ENCODE results near the gene MRI1.

MRI1 gene

DNA sequence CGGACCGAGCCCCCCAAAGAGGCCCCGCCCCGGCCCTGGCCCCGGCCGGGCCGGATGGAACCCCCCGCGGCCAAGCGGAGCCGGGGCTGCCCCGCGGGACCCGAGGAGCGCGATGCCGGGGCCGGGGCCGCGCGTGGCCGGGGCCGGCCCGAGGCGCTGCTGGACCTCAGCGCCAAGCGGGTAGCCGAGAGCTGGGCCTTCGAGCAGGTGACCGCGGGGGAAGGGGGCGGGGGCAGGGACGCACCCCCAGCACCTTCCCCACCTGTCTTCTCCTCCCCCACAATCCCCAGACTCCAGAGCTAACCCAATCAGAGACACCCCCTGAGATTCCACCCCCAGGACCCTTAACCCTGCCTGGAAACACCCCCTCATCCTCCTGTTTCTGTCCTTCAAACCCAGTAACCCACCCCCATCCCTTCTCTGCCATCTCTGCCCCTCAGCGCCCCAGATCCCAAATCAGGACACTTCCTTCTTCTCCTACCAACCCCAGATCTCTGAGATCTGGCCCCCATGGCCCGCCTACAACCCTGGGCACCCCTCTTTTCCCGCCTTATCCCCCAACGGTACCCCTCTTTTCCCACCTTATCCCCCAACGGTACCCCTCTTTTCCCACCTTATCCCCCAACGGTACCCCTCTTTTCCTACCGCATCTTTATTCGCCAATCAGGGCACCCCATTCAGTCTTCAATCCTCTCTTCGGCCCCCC is 31.4 kb downstream of the MRI1 start:
- no peak for DNase-seq

- no peak for DNase-seq
Observed at GRCh38 chr19:13796301-13797057, 32.2 kb downstream of the MRI1 start.

DNA sequence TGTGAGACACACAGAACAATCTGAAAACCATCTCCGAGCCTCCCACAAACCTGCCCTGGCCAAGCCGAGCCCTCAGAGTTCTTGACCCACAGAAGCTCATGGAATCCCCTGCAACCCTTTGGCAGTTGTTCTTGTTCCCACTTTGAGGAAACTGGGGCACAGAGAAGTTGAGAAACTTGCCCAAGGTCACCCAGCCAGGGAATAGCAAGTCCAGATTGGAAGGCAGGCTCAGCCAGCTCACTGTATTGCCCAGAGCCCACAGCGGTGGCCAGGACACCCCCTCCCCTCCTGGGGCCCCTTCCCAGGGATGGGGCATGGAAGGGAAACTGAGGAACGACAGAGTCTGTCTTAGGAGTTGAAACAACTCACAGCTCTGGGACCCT is 32.7 kb downstream of the MRI1 start:
- DNase-seq = no peak

DNA sequence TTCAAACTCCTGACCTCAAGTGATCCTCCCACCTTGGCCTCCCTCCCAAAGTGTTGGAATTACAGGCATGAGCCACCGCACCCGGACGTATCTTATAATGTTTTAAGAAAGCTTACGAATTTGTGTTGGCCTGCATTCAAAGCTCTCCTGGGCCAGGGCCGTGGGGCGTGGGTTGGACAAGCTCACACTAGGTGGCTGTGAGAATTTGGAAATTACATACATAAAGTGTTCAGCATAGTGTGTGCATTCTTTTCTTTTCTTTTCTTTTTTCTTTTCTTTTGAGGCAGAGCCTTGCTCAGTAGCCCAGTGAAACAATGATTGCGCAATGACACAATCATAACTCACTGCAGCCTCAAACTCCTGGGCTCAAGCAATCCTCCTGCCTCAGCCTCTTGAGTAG is 33.5 kb downstream of the MRI1 start:
- no peak for DNase-seq

DNA sequence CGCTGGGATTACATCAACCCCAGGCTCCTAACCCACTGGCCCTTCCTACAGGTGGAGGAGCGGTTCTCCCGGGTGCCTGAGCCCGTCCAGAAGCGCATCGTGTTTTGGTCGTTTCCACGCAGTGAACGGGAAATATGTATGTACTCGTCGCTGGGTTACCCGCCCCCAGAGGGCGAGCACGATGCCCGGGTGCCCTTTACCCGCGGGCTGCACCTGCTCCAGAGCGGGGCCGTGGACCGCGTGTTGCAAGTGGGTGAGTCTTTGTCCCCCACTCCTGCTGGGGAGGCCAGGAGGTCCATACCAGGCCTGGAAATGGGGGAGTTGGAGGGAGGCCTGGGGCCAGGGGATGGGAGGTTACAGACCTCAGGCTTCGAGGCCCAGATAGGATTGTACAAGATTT is 35.3 kb downstream of the MRI1 start:
- no peak for DNase-seq

- DNase-seq = no peak
Observed at GRCh38 chr19:13803038-13803437, 38.7 kb downstream of the MRI1 start.

DNA sequence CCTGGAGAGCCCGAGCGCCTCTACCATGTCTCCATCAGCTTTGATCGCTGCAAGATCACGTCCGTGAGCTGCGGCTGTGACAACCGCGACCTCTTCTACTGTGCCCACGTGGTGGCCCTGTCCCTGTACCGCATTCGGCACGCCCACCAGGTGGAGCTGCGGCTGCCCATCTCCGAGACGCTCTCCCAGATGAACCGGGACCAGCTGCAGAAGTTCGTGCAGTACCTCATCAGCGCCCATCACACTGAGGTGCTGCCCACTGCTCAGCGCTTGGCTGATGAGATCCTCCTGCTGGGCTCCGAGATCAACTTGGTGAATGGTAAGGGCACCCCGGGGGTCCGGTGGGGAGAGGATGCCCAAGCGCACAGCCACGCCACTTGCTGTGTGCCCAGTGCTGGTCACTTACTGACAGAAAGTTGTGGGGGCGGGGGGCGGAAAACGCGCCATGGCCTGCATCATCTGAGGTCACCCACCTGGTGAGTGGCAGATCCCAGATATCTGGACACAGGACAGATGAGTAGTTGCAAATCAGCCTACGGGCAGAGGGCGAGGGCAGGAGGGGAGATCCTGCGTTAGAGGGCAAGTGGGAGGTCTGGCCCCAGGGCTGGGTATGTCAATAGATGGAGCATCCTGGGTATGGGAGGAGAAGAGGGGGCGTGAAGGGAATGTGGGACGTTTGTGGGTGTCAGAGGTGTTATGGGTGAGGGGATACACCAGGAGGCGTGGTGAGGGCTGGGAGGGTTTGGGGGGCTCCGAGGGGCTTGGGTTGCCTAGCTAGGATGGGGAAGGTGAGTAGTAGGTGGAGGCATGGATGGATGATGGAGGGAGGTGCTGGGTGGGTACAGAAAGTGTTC is 40.7 kb downstream of the MRI1 start:
- DNase-seq = no peak

GRCh38 chr19:13806728-13807127 is 42.4 kb downstream of the MRI1 start:
- DNase-seq = no peak

DNA sequence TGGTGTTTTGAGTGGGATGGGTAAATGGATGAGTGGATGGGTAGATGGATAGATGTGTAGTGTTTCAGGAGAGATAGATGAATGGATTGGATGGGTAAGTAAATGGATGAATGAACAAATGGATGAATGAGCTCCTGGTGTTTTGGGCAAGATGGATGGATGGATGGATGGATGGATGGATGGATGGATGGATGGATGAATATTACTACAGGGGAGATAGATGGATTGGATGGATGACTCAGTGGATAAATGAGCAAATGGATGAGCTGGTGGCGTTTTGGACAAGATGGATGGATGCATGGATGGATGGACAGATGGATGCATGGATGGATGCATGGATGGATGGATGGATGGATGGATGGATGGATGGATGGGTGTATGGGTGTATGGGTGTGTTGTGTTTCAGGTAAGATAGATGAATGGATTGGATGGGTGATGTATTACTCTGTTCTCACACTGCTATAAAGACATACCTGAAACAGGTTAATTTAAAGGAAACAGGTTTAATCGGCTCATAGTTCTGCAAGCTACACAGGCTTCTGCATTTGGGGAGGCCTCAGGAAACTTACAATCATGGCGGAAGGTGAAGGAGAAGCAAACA is 43.2 kb downstream of the MRI1 start:
- DNase-seq = no peak

GRCh38 chr19:13808856-13809255 is 44.5 kb downstream of the MRI1 start:
- no peak for DNase-seq

DNA sequence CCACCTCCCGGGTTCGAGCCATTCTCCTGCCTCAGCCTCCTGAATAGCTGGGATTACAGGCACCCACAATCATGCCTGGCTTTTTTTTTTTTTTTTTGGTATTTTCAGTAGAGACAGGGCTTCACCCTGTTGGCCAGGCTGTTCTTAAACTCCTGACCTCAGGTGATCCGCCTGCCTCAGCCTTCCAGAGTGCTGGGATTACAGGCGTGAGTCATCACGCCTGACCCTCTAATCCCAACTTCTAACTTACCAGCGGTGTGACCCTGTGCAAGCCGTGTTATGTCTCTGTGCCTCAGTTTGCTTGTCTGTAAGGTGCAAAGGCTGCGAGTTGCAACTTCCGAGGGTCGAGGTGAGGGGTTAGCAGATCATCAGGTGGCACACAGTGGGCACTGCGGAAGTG is 48.2 kb downstream of the MRI1 start:
- no peak for DNase-seq

DNA sequence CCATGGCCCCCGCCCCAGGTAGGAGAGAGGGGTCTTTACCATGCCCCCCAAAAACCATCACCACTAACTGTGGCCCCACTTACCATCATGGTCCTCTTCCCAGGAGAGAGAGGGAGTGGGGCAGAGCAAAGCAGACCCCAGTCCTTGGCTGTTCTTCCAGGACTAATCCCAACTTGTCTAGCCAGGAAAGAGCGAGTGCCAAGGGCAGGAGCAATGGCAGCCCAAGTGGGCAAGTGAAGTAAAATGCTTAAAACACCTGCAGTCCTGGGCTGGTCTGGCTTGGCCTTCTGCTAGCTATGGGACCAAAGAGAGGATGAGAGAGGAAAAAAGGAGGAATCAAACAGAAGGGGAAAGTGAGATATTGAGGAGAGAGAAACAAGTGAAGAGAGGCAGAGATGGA is 48.8 kb downstream of the MRI1 start:
- no peak for DNase-seq

DNA sequence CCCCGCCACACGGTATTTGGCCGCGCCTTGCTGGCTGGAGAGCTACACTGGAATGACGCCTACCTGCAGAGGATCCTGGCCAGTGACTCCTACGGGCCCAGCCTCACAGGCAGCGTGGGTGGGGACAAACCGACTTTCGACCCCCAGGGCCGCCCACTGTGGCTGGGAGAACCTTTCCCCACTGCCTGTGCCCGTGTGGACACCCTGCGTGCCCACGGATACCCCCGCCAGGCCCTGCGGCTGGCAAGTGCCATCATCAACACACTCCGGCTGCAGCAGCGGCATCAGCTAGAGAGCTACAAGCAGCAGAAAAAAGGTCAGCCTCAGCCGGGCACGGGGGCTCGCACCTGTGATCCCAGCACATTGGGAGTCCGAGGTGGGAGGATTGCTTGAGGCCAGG is 50.2 kb downstream of the MRI1 start:
- DNase-seq = no peak

- DNase-seq = peak; percentile 42
Observed at GRCh38 chr19:13817018-13817614, 52.8 kb downstream of the MRI1 start.

DNA sequence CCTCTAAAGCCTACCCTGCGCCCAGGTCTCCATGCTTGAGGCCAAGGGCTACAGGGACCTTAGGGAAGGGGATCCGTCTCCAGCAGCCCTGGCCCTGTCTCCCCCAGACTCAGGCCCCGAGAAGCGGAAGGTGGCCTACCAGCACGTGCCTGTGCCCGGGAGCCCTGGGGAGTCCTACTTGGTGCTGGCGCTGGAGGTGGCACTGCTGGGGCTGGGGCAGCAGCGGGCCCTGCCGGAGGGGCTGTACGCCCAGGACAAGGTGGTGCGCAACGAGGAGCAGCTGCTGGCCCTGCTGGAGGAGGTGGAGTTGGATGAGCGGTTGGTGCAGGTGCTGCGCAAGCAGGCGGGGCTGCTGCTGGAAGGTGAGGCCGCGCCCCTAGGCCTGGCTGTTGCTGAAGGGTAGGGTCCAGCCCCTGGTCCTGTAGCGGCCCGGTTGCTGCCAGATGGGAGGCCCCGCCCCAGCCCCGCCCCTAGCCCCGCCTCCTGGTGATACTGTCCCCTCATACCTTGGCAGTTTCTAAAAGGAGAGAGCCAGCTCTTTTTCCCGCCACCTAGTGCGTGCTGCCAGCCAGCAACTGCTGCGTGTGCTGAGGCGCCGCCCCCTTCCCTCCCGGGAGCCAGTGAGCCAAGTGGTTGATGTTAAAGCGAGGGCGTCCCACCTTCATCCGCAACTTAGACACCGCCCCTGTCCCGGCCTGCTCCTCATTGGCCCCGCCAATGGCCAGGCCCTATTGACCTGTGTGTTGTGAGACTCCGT is 53.5 kb downstream of the MRI1 start:
- peak; percentile 66 for DNase-seq

- DNase-seq = no peak
Observed at GRCh38 chr19:13819238-13819637, 54.9 kb downstream of the MRI1 start.

GRCh38 chr19:13821292-13821691 is 57.0 kb downstream of the MRI1 start:
- DNase-seq = no peak

- DNase-seq = no peak
Observed at GRCh38 chr19:13823256-13823655, 58.9 kb downstream of the MRI1 start.
